Esophagus squamous epithelium (tissue), 5 donors: Measurements from ENCODE around the gene EPB41L4A. TPM values are rescaled to one million over a fixed set of nuclear protein-coding genes. Genes with fewer than 3 reads are reported as not detected.
A peak's percentile ranks its signal among the peaks of the same experiment; 100 is the strongest.

Experiments
- DNase-seq: peaks from one replicate; lab custom pipeline; 2025; lab: John Stamatoyannopoulos, UW
- H3K27ac ChIP-seq, 4 donors: fragments of 200-600 bp; sonication (generic); one replicate each; pipeline ENCODE4 v1.5.1; 2016 to 2019; ENCODE audit warnings: mild to moderate bottlenecking in 1 of 4
- H3K27me3 ChIP-seq, 4 donors: fragments of 200-600 bp; sonication (generic); 1 replicate in 3 of 4; 2 replicates in 1 of 4; pipeline versions ENCODE4 v1.5.1 to v1.6.0; 2017 to 2021; ENCODE audit warnings: antibody characterized with exemption in 1 of 4
- H3K36me3 ChIP-seq, 3 donors: fragments of 200-600 bp; sonication (generic); one replicate each; pipeline ENCODE4 v1.5.1; 2016 to 2019
- H3K4me1 ChIP-seq, 3 donors: fragments of 200-600 bp; sonication (generic); one replicate each; pipeline ENCODE4 v1.5.1; 2017 to 2019
- H3K4me3 ChIP-seq, 4 donors: fragments of 200-600 bp; sonication (generic); 1 replicate in 3 of 4; 2 replicates in 1 of 4; pipeline ENCODE4 v1.5.1; 2016 to 2019; ENCODE audit warnings: mild to moderate bottlenecking in 2 of 4, moderate library complexity in 1 of 4
- H3K9me3 ChIP-seq, 3 donors: fragments of 200-600 bp; sonication (generic); one replicate each; pipeline ENCODE4 v1.5.1; 2016 to 2019
- POLR2A ChIP-seq, 4 donors: fragments of 450-650 bp; IDR thresholded peaks; one replicate each; pipeline ENCODE4 v1.6.1; 2017; ENCODE audit warnings: antibody characterized with exemption in 4 of 4, mild to moderate bottlenecking in 4 of 4, moderate library complexity in 3 of 4
- WGBS, 2 donors: methylation state at CpG; one replicate each; pipeline ENCODE4 v1.1.5; 2018; 5-methylcytosine and 5-hydroxymethylcytosine counted together
- intact Hi-C: fragments of 100-400 bp; cut with DNase I; formaldehyde crosslinking; loops from one replicate; pipeline ENCODE4 v1.15.0; 2022
- total RNA-seq, 4 donors: library from RNA; depleted of rRNA; stranded (reverse); fragments of >200 nt; gene quantifications; one replicate each; pipeline ENCODE4 v1.1.0, GENCODE V29; 2016
- TF ChIP-seq, protein P1 (sequence below), 6 experiments: fragments of 450-650 bp in 4 of 6; fragments of 200-600 bp in 2 of 6; sonication (generic) in 2 of 6; IDR thresholded peaks; one replicate each; pipeline ENCODE4 v1.5.1; 2016 to 2019; ENCODE audit warnings: antibody characterized with exemption in 6 of 6, mild to moderate bottlenecking in 4 of 6, moderate library complexity in 4 of 6
- donor health status: DM: yes; HTN: yes; CAD: no.

The EPB41L4A gene
- total RNA-seq, 4 donors from 2014 or later: 18.9 to 25.9 (median 20.7) TPM

DNA sequence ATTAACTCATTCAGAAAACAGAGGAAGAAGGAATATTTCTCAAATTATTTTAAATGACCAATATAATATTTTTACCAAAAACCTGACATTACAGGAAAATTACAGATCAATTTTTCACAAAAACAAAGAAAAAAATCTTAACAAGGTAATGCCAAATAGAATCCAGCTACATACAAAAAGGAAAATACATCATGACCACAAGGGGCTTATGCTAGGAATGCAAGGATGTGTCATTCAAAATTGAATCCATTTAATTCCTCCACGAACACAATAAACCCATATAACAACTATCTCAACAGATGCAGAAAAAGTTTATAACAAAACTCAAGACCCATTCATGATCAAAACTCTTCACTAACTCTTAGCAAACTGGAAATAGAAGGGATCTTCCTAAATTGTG lies 239.8 kb downstream of the EPB41L4A start:
- Histone ChIP-seq H3K4me3 (no peak overlapping the region), H3K4me1 (peaks cover 0 to 19% (median 3%) of the 10 kb centered on the region in 3 donors), H3K27ac (no peak overlapping the region), H3K36me3 (peaks cover 0 to 23% (median 0%) of the 10 kb centered on the region in 3 donors), H3K9me3 (no peaks in the 10 kb centered on the region), H3K27me3 (no peaks in the 10 kb centered on the region)
- TF ChIP-seq, protein P1, sequence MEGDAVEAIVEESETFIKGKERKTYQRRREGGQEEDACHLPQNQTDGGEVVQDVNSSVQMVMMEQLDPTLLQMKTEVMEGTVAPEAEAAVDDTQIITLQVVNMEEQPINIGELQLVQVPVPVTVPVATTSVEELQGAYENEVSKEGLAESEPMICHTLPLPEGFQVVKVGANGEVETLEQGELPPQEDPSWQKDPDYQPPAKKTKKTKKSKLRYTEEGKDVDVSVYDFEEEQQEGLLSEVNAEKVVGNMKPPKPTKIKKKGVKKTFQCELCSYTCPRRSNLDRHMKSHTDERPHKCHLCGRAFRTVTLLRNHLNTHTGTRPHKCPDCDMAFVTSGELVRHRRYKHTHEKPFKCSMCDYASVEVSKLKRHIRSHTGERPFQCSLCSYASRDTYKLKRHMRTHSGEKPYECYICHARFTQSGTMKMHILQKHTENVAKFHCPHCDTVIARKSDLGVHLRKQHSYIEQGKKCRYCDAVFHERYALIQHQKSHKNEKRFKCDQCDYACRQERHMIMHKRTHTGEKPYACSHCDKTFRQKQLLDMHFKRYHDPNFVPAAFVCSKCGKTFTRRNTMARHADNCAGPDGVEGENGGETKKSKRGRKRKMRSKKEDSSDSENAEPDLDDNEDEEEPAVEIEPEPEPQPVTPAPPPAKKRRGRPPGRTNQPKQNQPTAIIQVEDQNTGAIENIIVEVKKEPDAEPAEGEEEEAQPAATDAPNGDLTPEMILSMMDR (IDR thresholded peaks at IDR 0.05): no peak
- TF ChIP-seq POLR2A (IDR thresholded peaks at IDR 0.05): no peak
- 67 to 70% methylated on average over 1 of the region's 1 CpG for WGBS, 2 donors
- intact Hi-C loops: no loop called here
- DNase-seq: no peak

DNA sequence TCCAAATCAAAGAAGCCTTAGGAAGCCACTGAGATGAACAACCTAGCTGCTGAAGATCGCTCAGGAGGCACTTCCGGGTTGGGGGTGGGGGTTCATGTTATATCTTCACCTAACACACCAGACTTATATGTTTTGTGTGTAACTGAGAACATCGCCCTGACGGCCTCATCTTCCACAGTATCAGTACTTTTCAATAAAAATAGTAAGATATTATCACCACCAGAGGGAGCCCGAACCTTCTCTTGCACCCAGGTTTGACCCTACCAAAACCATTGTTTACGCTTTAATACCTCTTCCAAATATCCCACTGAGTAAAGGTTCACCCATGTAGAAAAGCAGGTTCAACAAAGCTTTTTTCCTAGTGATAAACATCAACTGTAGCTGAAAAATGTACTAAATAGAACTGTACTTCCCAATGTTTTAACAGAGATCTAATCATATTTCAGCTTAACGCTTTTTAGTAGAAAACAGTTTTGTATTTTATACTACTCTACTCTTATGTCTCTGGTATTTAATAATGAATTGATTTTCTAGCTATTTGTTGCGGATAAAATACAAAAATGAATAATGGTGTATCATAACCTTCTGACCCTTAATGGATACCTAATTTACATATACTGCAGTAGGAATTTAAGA lies 244.0 kb downstream of the EPB41L4A start:
- Histone ChIP-seq H3K27ac (no peak overlapping the region), H3K4me3 (no peak overlapping the region), H3K9me3 (no peaks in the 10 kb centered on the region), H3K36me3 (peaks cover 0 to 21% (median 0%) of the 10 kb centered on the region in 3 donors), H3K4me1 (peaks cover 0 to 7% (median 0%) of the 10 kb centered on the region in 3 donors), H3K27me3 (no peaks in the 10 kb centered on the region)
- no peak for DNase-seq
- WGBS, 2 donors: 23 to 26% methylated on average over 8 of the region's 8 CpGs
- intact Hi-C loops: no loop called here
- no peak for TF ChIP-seq POLR2A (IDR thresholded peaks at IDR 0.05)
- TF ChIP-seq, protein P1 (IDR thresholded peaks at IDR 0.05): peak; percentile 32 to 72 (median 61)

GRCh38 chr5:112165897-112166737 lies 253.0 kb downstream of the EPB41L4A start:
- WGBS, 2 donors: 60 to 79% methylated on average over 3 of the region's 3 CpGs
- Histone ChIP-seq H3K27ac (no peak overlapping the region), H3K36me3 (peaks cover 0 to 91% (median 3%) of the 10 kb centered on the region in 3 donors), H3K27me3 (no peaks in the 10 kb centered on the region), H3K4me1 (peaks cover 8 to 25% (median 14%) of the 10 kb centered on the region in 3 donors), H3K9me3 (no peaks in the 10 kb centered on the region), H3K4me3 (no peak overlapping the region)
- intact Hi-C loops: no loop called here
- TF ChIP-seq, protein P1 (IDR thresholded peaks at IDR 0.05): no peak
- no peak for TF ChIP-seq POLR2A (IDR thresholded peaks at IDR 0.05)
- no peak for DNase-seq

DNA sequence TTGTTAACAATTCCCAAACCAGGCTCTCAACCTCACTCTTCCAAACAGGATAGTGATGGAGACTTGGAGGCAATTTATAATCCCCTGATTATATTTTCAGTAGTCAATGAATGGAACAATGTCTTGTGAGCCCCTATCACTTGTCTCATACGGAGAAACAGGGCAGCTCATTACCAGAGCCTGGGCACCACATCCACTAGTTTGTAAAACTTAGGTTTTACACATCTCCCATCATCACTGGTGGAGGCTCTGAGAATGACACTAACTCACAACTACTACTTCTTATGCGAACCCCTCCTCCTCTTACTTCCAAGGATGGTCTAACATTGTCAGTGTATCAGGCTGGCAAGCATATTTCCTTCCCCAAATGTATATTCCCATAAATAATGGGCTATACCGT lies 253.7 kb downstream of the EPB41L4A start:
- H3K9me3 ChIP-seq: no peaks in the 10 kb centered on the region
- 62 to 76% methylated on average over 3 of the region's 3 CpGs for WGBS, 2 donors
- peaks cover 9 to 27% (median 14%) of the 10 kb centered on the region in 3 donors for H3K4me1 ChIP-seq
- intact Hi-C loops: no loop called here
- no peaks in the 10 kb centered on the region for H3K27me3 ChIP-seq
- H3K4me3 ChIP-seq: no peak overlapping the region
- H3K27ac ChIP-seq: no peak overlapping the region
- no peak for DNase-seq
- H3K36me3 ChIP-seq: peaks cover 0 to 84% (median 3%) of the 10 kb centered on the region in 3 donors
- TF ChIP-seq POLR2A (IDR thresholded peaks at IDR 0.05): no peak
- TF ChIP-seq, protein P1 (IDR thresholded peaks at IDR 0.05): no peak

DNA sequence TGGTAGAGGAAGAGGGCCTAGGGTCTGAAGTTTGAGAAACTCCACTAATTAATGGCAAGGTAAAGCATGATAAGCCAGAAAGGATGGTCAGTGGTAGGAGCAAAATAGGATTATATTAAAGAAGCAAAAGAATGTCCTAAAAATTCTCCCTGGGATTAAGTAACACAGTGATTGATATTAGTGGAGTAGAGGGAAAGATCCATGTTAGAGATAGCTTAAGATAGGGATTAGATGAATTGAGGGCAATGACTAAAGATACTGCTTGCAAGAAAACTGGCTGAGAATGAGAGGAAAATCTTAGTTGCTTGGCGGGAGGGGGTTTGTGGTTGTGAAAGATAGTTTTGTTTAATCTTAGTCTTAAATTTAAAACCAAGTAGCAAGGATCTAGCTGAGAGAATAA lies 255.6 kb downstream of the EPB41L4A start:
- no peak overlapping the region for H3K4me3 ChIP-seq
- TF ChIP-seq POLR2A (IDR thresholded peaks at IDR 0.05): no peak
- TF ChIP-seq, protein P1 (IDR thresholded peaks at IDR 0.05): no peak
- peaks cover 12 to 32% (median 17%) of the 10 kb centered on the region in 3 donors for H3K4me1 ChIP-seq
- H3K27ac ChIP-seq: no peak overlapping the region
- peaks cover 0 to 64% (median 3%) of the 10 kb centered on the region in 3 donors for H3K36me3 ChIP-seq
- no peaks in the 10 kb centered on the region for H3K27me3 ChIP-seq
- intact Hi-C loops: no loop called here
- no peaks in the 10 kb centered on the region for H3K9me3 ChIP-seq
- no peak for DNase-seq
- 73 to 92% methylated on average over 1 of the region's 1 CpG for WGBS, 2 donors
